Spleen (tissue), 11 donors: ENCODE data around the gene ATP7B. TPM values are rescaled to one million over a fixed set of nuclear protein-coding genes. Genes with fewer than 3 reads are reported as not detected.

Experiments used
- DNase-seq: peaks from one replicate; pipeline ENCODE4 v3.0.0-alpha.2; 2020
- H3K27ac ChIP-seq, 8 donors: fragments of 200-600 bp; sonication (generic) in 7 of 8; 1 replicate in 4 of 8; 2 replicates in 4 of 8; pipeline versions ENCODE4 v1.5.0 to v1.8.0; 2016 to 2021; ENCODE audit warnings: inconsistent platforms in 4 of 8, mild to moderate bottlenecking in 4 of 8, moderate library complexity in 1 of 8
- H3K27me3 ChIP-seq, 7 donors: fragments of 200-600 bp; sonication (generic) in 6 of 7; replicated peaks in 1 of 7; 1 replicate in 4 of 7; 2 replicates in 3 of 7; pipeline versions ENCODE4 v1.5.0 to v1.8.0; 2016 to 2021; ENCODE audit warnings: inconsistent platforms in 3 of 7, mild to moderate bottlenecking in 1 of 7
- H3K36me3 ChIP-seq, 6 donors: fragments of 200-600 bp; sonication (generic) in 5 of 6; 1 replicate in 4 of 6; 2 replicates in 2 of 6; pipeline versions ENCODE4 v1.5.0 to v1.8.0; 2016 to 2021; ENCODE audit warnings: inconsistent platforms in 2 of 6
- H3K4me1 ChIP-seq, 6 donors: fragments of 200-600 bp; sonication (generic) in 5 of 6; 1 replicate in 3 of 6; 2 replicates in 3 of 6; pipeline versions ENCODE4 v1.5.0 to v1.8.0; 2016 to 2021; ENCODE audit warnings: inconsistent platforms in 3 of 6
- H3K4me3 ChIP-seq, 8 donors: fragments of 200-600 bp; sonication (generic) in 7 of 8; 1 replicate in 4 of 8; 2 replicates in 4 of 8; pipeline versions ENCODE4 v1.5.0 to v1.8.0; 2016 to 2021; ENCODE audit warnings: inconsistent platforms in 4 of 8, mild to moderate bottlenecking in 4 of 8, moderate library complexity in 2 of 8
- H3K9me3 ChIP-seq, 8 donors: fragments of 200-600 bp; sonication (generic) in 7 of 8; 1 replicate in 4 of 8; 2 replicates in 4 of 8; pipeline versions ENCODE4 v1.5.0 to v1.8.0; 2016 to 2021; ENCODE audit warnings: inconsistent platforms in 4 of 8
- POLR2A ChIP-seq, 3 donors: fragments of 450-650 bp; IDR thresholded peaks; one replicate each; pipeline ENCODE4 v1.5.1; 2017; ENCODE audit warnings: antibody characterized with exemption in 3 of 3, mild to moderate bottlenecking in 1 of 3
- POLR2AphosphoS5 ChIP-seq, 3 donors: sonication (generic); formaldehyde crosslinking; IDR thresholded peaks; one replicate each; pipeline ENCODE4 v1.5.1; 2017; ENCODE audit warnings: antibody characterized with exemption in 3 of 3
- whole genome bisulfite sequencing, 5 donors: extraction: QIAGEN DNeasy Blood & Tissue Kit in 3 of 5; methylation state at CpG; one replicate each; pipeline versions ENCODE4 v1.1.5 to v1.1.7; 2013 to 2018; 5-methylcytosine and 5-hydroxymethylcytosine counted together
- intact Hi-C: fragments of 100-400 bp; cut with DNase I; formaldehyde crosslinking; loops from one replicate; pipeline ENCODE4 v1.15.0; 2023; ENCODE audit warnings: low total_unique reads
- polyA plus RNA-seq, 3 donors: library from polyadenylated mRNA; stranded (reverse); fragments of 200-250 nt; gene quantifications; one replicate each; pipeline ENCODE4 v1.2.1, GENCODE V29; 2013
- total RNA-seq, 7 donors: library from RNA; depleted of rRNA in 3 of 7; stranded (reverse); fragments of >200 nt in 3 of 7; fragmentation: NEBNext Ultra II Directional in 4 of 7; extraction: Animal tissue kit (Norgen Biotek cat#: 25700) in 4 of 7; gene quantifications; one replicate each; pipeline versions ENCODE4 v1.1.0 to v1.2.1, GENCODE V29; 2016 to 2021
- TF ChIP-seq, protein P1 (sequence below), 11 experiments: fragments of 200-600 bp in 7 of 11; fragments of 450-650 bp in 4 of 11; sonication (generic) in 4 of 11; IDR thresholded peaks in 8 of 11; conservative IDR thresholded peaks in 3 of 11; 1 replicate in 7 of 11; 2 replicates in 4 of 11; pipeline versions ENCODE4 v1.4.0 to v1.8.0; 2016 to 2021; ENCODE audit warnings: antibody characterized with exemption in 11 of 11, inconsistent platforms in 4 of 11, mild to moderate bottlenecking in 1 of 11
- donor health status: healthy with polysubstance abuse.
- donor health status: DM: no; HTN: no; CAD: no; lungs with moderate emphysema.
- donor health status: DM: no; HTN: no; CAD: no.
- donor health status: Bipolar disorder and iron deficiency.
- donor health status: healthy.
- donor health status: DM: no; HTN: no; CAD: no.
- donor health status: DM: yes; HTN: yes; CAD: no.

ATP7B gene
- total and polyA plus RNA-seq, 10 donors = 0.17 to 3.7 (median 2.4) TPM

DNA sequence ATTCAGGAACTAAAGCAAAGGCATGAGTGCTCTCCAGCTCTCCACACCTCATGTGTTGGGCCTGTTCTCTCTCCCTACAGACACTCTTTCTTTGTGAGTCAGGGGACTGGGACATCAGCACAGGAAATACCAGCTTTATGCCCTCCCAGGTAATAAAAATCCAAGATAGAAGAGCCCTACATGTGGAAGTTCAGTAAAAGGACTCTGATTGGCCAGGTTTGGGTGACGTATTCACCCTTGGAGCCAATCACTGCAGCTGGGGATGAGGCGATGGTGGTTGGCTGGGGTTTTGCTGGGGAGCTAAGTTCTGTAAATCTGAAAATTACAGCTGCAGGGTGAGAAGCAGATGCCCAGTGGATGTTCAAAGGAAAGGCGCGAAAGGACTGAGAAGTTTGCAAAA is 117.0 kb downstream of the ATP7B start:
- WGBS, 5 donors = 90 to 97% (median 93%) methylated on average over 4 of the region's 4 CpGs
- intact Hi-C loops = no loop called here
- no peak for TF ChIP-seq POLR2AphosphoS5 (IDR thresholded peaks at IDR 0.05)
- TF ChIP-seq, protein P1, sequence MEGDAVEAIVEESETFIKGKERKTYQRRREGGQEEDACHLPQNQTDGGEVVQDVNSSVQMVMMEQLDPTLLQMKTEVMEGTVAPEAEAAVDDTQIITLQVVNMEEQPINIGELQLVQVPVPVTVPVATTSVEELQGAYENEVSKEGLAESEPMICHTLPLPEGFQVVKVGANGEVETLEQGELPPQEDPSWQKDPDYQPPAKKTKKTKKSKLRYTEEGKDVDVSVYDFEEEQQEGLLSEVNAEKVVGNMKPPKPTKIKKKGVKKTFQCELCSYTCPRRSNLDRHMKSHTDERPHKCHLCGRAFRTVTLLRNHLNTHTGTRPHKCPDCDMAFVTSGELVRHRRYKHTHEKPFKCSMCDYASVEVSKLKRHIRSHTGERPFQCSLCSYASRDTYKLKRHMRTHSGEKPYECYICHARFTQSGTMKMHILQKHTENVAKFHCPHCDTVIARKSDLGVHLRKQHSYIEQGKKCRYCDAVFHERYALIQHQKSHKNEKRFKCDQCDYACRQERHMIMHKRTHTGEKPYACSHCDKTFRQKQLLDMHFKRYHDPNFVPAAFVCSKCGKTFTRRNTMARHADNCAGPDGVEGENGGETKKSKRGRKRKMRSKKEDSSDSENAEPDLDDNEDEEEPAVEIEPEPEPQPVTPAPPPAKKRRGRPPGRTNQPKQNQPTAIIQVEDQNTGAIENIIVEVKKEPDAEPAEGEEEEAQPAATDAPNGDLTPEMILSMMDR (IDR thresholded peaks at IDR 0.05 in 8 of 11, conservative IDR thresholded peaks at IDR 0.05 in 3 of 11) = no peak
- no peak for TF ChIP-seq POLR2A (IDR thresholded peaks at IDR 0.05)

GRCh38 chr13:51892657-51893056 is 118.6 kb downstream of the ATP7B start:
- peaks cover 0 to 3% (median 0%) of the 10 kb centered on the region in 7 donors for H3K27me3 ChIP-seq
- no peak for DNase-seq
- no peaks in the 10 kb centered on the region for H3K36me3 ChIP-seq
- intact Hi-C loops = no loop called here
- 26 to 56% (median 49%) methylated on average over 3 of the region's 3 CpGs for WGBS, 5 donors
- TF ChIP-seq POLR2AphosphoS5 (IDR thresholded peaks at IDR 0.05) (no peak), POLR2A (IDR thresholded peaks at IDR 0.05) (no peak)
- TF ChIP-seq, protein P1 (IDR thresholded peaks at IDR 0.05 in 8 of 11, conservative IDR thresholded peaks at IDR 0.05 in 3 of 11) = no peak
- H3K4me3 ChIP-seq = no peak overlapping the region
- H3K4me1 ChIP-seq = no peaks in the 10 kb centered on the region
- no peaks in the 10 kb centered on the region for H3K9me3 ChIP-seq
- H3K27ac ChIP-seq = no peak overlapping the region

More for the DNA sequence above, 117.0 kb downstream of the ATP7B start:
- no peak overlapping the region for H3K4me3 ChIP-seq
- no peaks in the 10 kb centered on the region for H3K36me3 ChIP-seq
- peaks cover 0 to 3% (median 0%) of the 10 kb centered on the region in 7 donors for H3K27me3 ChIP-seq
- H3K9me3 ChIP-seq = no peaks in the 10 kb centered on the region
- no peaks in the 10 kb centered on the region for H3K4me1 ChIP-seq
- DNase-seq = no peak
- no peak overlapping the region for H3K27ac ChIP-seq

DNA sequence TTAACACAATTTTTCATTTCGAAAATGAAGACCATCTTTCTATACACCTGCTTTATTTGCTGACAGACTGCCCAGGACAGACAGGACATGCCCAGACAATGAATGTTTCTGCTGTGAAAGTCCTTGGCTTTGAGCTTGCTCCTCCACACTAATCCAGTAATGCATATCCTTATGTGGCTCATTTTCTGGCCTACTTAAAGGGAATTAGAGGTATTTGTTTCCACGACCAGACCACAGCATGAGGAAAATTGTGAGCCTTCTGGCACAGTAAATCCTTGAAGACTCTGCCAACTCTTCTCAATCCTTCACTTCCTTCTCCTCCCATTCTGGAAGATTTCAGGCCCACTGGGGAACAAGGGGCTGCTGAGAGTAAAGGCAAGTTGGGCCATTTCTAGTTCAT is 123.8 kb downstream of the ATP7B start:
- Histone ChIP-seq H3K27me3 (no peaks in the 10 kb centered on the region), H3K4me3 (no peak overlapping the region), H3K9me3 (peaks cover 0 to 14% (median 10%) of the 10 kb centered on the region in 8 donors), H3K27ac (no peak overlapping the region), H3K4me1 (no peaks in the 10 kb centered on the region), H3K36me3 (no peaks in the 10 kb centered on the region)
- WGBS, 5 donors = 69 to 88% (median 80%) methylated on average over 2 of the region's 2 CpGs
- no peak for DNase-seq
- intact Hi-C loops = no loop called here
- TF ChIP-seq, protein P1 (IDR thresholded peaks at IDR 0.05 in 8 of 11, conservative IDR thresholded peaks at IDR 0.05 in 3 of 11) = no peak
- TF ChIP-seq POLR2AphosphoS5 (IDR thresholded peaks at IDR 0.05) (no peak), POLR2A (IDR thresholded peaks at IDR 0.05) (no peak)

GRCh38 chr13:51885651-51886050 is 125.6 kb downstream of the ATP7B start:
- H3K9me3 ChIP-seq = peaks cover 0 to 20% (median 16%) of the 10 kb centered on the region in 8 donors
- H3K4me3 ChIP-seq = no peak overlapping the region
- H3K36me3 ChIP-seq = no peaks in the 10 kb centered on the region
- 82 to 96% (median 88%) methylated on average over 2 of the region's 2 CpGs for WGBS, 5 donors
- no peak overlapping the region for H3K27ac ChIP-seq
- TF ChIP-seq POLR2A (IDR thresholded peaks at IDR 0.05) (no peak), POLR2AphosphoS5 (IDR thresholded peaks at IDR 0.05) (no peak)
- TF ChIP-seq, protein P1 (IDR thresholded peaks at IDR 0.05 in 8 of 11, conservative IDR thresholded peaks at IDR 0.05 in 3 of 11) = no peak
- H3K4me1 ChIP-seq = no peaks in the 10 kb centered on the region
- intact Hi-C loops = no loop called here
- H3K27me3 ChIP-seq = no peaks in the 10 kb centered on the region
- DNase-seq = no peak
